H1 (cell line): ENCODE results near the gene VAV2. TPM values are rescaled to one million over a fixed set of nuclear protein-coding genes. Genes with fewer than 3 reads are reported as not detected.

Experiments used
- HDAC2 ChIP-seq, 2 experiments: fragments of 300-600 bp in 1 of 2; sonication (generic) in 1 of 2; IDR thresholded peaks; 2 replicates each; pipeline ENCODE4 v1.6.1; 2011 to 2012; ENCODE audit warnings: low read depth in 2 of 2, low read length in 2 of 2, mild to moderate bottlenecking in 2 of 2, moderate library complexity in 2 of 2, borderline replicate concordance in 1 of 2, inconsistent platforms in 1 of 2
- SIN3A ChIP-seq, 2 experiments: IDR thresholded peaks in 1 of 2; conservative IDR thresholded peaks in 1 of 2; 2 replicates each; pipeline ENCODE4 v1.6.1; 2011 to 2012; ENCODE audit warnings: low read length in 2 of 2, improper control_type of control experiment in 1 of 2, low read depth in 1 of 2, mild to moderate bottlenecking in 1 of 2
- TBP ChIP-seq: IDR thresholded peaks from 2 replicates; pipeline ENCODE4 v1.6.1; 2011; ENCODE audit warnings: low read depth, low read length, improper control_type of control experiment
- TCF12 ChIP-seq: IDR thresholded peaks from 2 replicates; pipeline ENCODE4 v1.6.1; 2011; ENCODE audit warnings: low read depth, mild to moderate bottlenecking, low read length
- TEAD4 ChIP-seq: IDR thresholded peaks from 2 replicates; pipeline ENCODE4 v1.6.1; 2012; ENCODE audit warnings: low read depth, low read length, inconsistent platforms, mixed read lengths
- polyA plus RNA-seq, 7 experiments: library from polyadenylated mRNA; depleted of rRNA in 3 of 7; stranded (reverse) in 5 of 7; unstranded in 2 of 7; fragments of >200 nt in 5 of 7; fragments of 200-250 nt in 2 of 7; gene quantifications; 1 replicate in 5 of 7; 2 replicates in 1 of 7; 4 replicates in 1 of 7; pipeline versions ENCODE4 v1.2.1 to v1.2.3, GENCODE V29; 2011 to 2013; ENCODE audit warnings: missing spikeins in 2 of 7, mixed read lengths in 2 of 7
- total RNA-seq: library from RNA; stranded (reverse); fragmentation: NEBNext Ultra II Directional; extraction: Animal tissue kit (Norgen Biotek cat#: 25700); gene quantifications from 2 replicates; pipeline ENCODE4 v1.2.1, GENCODE V29; 2021
- TF ChIP-seq, protein P1 (sequence below): fragments of 300-600 bp; sonication (generic); IDR thresholded peaks from 2 replicates; pipeline ENCODE4 v1.7.1; 2012; ENCODE audit warnings: low read length, moderate library complexity, mild to moderate bottlenecking, inconsistent platforms; ENCODE audit not compliant: insufficient replicate concordance
- TF ChIP-seq, protein P2 (sequence below): IDR thresholded peaks from 2 replicates; pipeline ENCODE4 v1.6.1; 2012; ENCODE audit warnings: inconsistent platforms

The VAV2 gene
- total and polyA plus RNA-seq, 2 of the 8 experiments (the other 6 are each of a cell fraction or from before 2014, with no cell fraction given): 13.6 to 37.6 TPM

DNA sequence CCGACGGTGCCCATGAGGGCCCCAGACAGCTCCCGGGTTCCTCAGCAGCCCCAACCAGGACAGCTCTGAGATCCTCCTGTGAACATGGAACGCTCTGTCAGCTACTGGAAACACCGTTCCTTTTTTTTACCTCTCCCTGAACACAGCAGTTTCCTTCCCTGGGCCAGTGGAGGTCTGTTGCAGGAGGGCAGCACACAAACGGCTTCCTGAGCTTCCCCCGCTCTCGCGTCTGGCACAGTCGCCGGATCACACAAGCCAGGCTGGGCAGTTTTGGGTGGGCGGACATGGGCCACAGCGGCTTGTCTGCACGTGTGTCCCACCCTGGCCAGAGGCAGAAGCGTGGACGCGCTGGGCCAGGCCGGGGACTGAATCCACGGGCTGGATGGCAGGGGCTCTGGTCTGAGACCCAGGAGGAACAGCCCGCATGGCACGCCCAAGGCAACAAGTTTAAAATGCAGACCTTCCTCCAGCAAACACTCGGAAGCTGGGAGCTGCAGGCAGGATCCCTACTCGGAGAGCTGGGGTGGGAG, 147.2 kb downstream of the VAV2 start (continued):
- TF ChIP-seq, protein P1, sequence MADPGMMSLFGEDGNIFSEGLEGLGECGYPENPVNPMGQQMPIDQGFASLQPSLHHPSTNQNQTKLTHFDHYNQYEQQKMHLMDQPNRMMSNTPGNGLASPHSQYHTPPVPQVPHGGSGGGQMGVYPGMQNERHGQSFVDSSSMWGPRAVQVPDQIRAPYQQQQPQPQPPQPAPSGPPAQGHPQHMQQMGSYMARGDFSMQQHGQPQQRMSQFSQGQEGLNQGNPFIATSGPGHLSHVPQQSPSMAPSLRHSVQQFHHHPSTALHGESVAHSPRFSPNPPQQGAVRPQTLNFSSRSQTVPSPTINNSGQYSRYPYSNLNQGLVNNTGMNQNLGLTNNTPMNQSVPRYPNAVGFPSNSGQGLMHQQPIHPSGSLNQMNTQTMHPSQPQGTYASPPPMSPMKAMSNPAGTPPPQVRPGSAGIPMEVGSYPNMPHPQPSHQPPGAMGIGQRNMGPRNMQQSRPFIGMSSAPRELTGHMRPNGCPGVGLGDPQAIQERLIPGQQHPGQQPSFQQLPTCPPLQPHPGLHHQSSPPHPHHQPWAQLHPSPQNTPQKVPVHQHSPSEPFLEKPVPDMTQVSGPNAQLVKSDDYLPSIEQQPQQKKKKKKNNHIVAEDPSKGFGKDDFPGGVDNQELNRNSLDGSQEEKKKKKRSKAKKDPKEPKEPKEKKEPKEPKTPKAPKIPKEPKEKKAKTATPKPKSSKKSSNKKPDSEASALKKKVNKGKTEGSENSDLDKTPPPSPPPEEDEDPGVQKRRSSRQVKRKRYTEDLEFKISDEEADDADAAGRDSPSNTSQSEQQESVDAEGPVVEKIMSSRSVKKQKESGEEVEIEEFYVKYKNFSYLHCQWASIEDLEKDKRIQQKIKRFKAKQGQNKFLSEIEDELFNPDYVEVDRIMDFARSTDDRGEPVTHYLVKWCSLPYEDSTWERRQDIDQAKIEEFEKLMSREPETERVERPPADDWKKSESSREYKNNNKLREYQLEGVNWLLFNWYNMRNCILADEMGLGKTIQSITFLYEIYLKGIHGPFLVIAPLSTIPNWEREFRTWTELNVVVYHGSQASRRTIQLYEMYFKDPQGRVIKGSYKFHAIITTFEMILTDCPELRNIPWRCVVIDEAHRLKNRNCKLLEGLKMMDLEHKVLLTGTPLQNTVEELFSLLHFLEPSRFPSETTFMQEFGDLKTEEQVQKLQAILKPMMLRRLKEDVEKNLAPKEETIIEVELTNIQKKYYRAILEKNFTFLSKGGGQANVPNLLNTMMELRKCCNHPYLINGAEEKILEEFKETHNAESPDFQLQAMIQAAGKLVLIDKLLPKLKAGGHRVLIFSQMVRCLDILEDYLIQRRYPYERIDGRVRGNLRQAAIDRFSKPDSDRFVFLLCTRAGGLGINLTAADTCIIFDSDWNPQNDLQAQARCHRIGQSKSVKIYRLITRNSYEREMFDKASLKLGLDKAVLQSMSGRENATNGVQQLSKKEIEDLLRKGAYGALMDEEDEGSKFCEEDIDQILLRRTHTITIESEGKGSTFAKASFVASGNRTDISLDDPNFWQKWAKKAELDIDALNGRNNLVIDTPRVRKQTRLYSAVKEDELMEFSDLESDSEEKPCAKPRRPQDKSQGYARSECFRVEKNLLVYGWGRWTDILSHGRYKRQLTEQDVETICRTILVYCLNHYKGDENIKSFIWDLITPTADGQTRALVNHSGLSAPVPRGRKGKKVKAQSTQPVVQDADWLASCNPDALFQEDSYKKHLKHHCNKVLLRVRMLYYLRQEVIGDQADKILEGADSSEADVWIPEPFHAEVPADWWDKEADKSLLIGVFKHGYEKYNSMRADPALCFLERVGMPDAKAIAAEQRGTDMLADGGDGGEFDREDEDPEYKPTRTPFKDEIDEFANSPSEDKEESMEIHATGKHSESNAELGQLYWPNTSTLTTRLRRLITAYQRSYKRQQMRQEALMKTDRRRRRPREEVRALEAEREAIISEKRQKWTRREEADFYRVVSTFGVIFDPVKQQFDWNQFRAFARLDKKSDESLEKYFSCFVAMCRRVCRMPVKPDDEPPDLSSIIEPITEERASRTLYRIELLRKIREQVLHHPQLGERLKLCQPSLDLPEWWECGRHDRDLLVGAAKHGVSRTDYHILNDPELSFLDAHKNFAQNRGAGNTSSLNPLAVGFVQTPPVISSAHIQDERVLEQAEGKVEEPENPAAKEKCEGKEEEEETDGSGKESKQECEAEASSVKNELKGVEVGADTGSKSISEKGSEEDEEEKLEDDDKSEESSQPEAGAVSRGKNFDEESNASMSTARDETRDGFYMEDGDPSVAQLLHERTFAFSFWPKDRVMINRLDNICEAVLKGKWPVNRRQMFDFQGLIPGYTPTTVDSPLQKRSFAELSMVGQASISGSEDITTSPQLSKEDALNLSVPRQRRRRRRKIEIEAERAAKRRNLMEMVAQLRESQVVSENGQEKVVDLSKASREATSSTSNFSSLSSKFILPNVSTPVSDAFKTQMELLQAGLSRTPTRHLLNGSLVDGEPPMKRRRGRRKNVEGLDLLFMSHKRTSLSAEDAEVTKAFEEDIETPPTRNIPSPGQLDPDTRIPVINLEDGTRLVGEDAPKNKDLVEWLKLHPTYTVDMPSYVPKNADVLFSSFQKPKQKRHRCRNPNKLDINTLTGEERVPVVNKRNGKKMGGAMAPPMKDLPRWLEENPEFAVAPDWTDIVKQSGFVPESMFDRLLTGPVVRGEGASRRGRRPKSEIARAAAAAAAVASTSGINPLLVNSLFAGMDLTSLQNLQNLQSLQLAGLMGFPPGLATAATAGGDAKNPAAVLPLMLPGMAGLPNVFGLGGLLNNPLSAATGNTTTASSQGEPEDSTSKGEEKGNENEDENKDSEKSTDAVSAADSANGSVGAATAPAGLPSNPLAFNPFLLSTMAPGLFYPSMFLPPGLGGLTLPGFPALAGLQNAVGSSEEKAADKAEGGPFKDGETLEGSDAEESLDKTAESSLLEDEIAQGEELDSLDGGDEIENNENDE: no peak
- no peak for TF ChIP-seq TBP
- TF ChIP-seq HDAC2 (IDR thresholded peaks at IDR 0.05; ENCODE audit: borderline replicate concordance in 1 of 2, low read depth in 2 of 2, low read length in 2 of 2): no peak
- TF ChIP-seq, protein P2, sequence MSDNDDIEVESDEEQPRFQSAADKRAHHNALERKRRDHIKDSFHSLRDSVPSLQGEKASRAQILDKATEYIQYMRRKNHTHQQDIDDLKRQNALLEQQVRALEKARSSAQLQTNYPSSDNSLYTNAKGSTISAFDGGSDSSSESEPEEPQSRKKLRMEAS: no peak
- TF ChIP-seq TEAD4: no peak
- no peak for TF ChIP-seq TCF12
- TF ChIP-seq SIN3A (conservative IDR thresholded peaks at IDR 0.05 in 1 of 2, IDR thresholded peaks at IDR 0.05 in 1 of 2; ENCODE audit: low read depth in 1 of 2, low read length in 2 of 2): no peak
- TF ChIP-seq, all 59 proteins: peak for 0
